Kasumi-1 (cell line): ENCODE results near the gene NOS1.
"Not testable (repeated sequence)": the region's sequence is repeated elsewhere in the genome, so short reads cannot be mapped to it uniquely, and the experiment has no call there.

Experiments
- DNase-seq, 2 experiments: peaks; one replicate each; lab custom pipeline; 2025; lab: John Stamatoyannopoulos, UW

NOS1 gene

GRCh38 chr12:117207675-117208074, 153.8 kb downstream of the NOS1 start:
- no peak for DNase-seq

GRCh38 chr12:117202556-117202955, 158.9 kb downstream of the NOS1 start:
- DNase-seq = no peak

GRCh38 chr12:117202033-117202432, 159.4 kb downstream of the NOS1 start:
- DNase-seq = no peak

GRCh38 chr12:117199956-117200744, 161.3 kb downstream of the NOS1 start:
- DNase-seq = not testable (repeated sequence)

- DNase-seq = not testable (repeated sequence)
Measured at GRCh38 chr12:117196334-117196733, 165.1 kb downstream of the NOS1 start.

- DNase-seq = not testable (repeated sequence)
Measured at GRCh38 chr12:117195027-117195426, 166.4 kb downstream of the NOS1 start.

GRCh38 chr12:117193903-117194302, 167.5 kb downstream of the NOS1 start:
- no peak for DNase-seq

- DNase-seq = not testable (repeated sequence)
Measured at GRCh38 chr12:117192581-117192980, 168.8 kb downstream of the NOS1 start.

GRCh38 chr12:117192057-117192456, 169.4 kb downstream of the NOS1 start:
- DNase-seq = no peak

- DNase-seq = peak; percentile 68 to 72
Measured at GRCh38 chr12:117190210-117190781, 171.1 kb downstream of the NOS1 start, which contains the start of gene FBXO21. Gene FBXO21 (minus strand): TSS chr12:117190470. CDS start chr12:117190456, 14 bp downstream.

- peak; percentile 24 to 51 for DNase-seq
Measured at GRCh38 chr12:117189725-117190209, 171.7 kb downstream of the NOS1 start.

GRCh38 chr12:117188961-117189724, 172.3 kb downstream of the NOS1 start:
- no peak for DNase-seq

- DNase-seq = no peak
Measured at GRCh38 chr12:117188121-117188665, 173.2 kb downstream of the NOS1 start.

GRCh38 chr12:117187421-117187820, 174.0 kb downstream of the NOS1 start:
- DNase-seq = no peak

- DNase-seq = no peak
Measured at GRCh38 chr12:117182866-117183265, 178.6 kb downstream of the NOS1 start.

- DNase-seq = not testable (repeated sequence)
Measured at GRCh38 chr12:117181468-117181843, 180.0 kb downstream of the NOS1 start.

GRCh38 chr12:117180758-117181467, 180.5 kb downstream of the NOS1 start:
- no peak for DNase-seq

- no peak for DNase-seq
Measured at GRCh38 chr12:117178745-117179144, 182.7 kb downstream of the NOS1 start.

GRCh38 chr12:117178301-117178700, 183.1 kb downstream of the NOS1 start:
- no peak for DNase-seq

GRCh38 chr12:117172168-117172567, 189.3 kb downstream of the NOS1 start:
- DNase-seq = no peak

- DNase-seq = no peak
Measured at GRCh38 chr12:117171499-117172162, 189.8 kb downstream of the NOS1 start.
